A549 (cell line): ENCODE results near the gene RGS13.

ENCODE experiments used
- CEBPB ChIP-seq, 2 experiments: fragments of >200 bp in 1 of 2; sonication (Bioruptor Twin) in 1 of 2; formaldehyde crosslinking in 1 of 2; IDR thresholded peaks; 2 replicates each; pipeline ENCODE4 v1.6.1; 2012 to 2016
- GATA3 ChIP-seq: IDR thresholded peaks from 2 replicates; pipeline ENCODE4 v1.6.1; 2012; ENCODE audit warnings: borderline replicate concordance
- JUN ChIP-seq, 2 experiments: fragments of >200 bp; sonication (Bioruptor Twin); formaldehyde crosslinking; IDR thresholded peaks; 2 replicates in 1 of 2; 3 replicates in 1 of 2; pipeline ENCODE4 v1.6.1; 2016 to 2017
- KDM5A ChIP-seq: fragments of 200-600 bp; sonication (generic); IDR thresholded peaks from 2 replicates; pipeline ENCODE4 v1.6.1; 2016; ENCODE audit warnings: antibody characterized with exemption, mild to moderate bottlenecking
- MAZ ChIP-seq: fragments of 150-350 bp; IDR thresholded peaks from 2 replicates; pipeline ENCODE4 v1.6.1; 2014; ENCODE audit warnings: antibody characterized with exemption, low read depth, low read length, borderline replicate concordance
- MYC ChIP-seq: IDR thresholded peaks from 2 replicates; pipeline ENCODE4 v1.6.1; 2012; ENCODE audit warnings: mild to moderate bottlenecking, inconsistent platforms, low read length, improper control_type of control experiment, borderline replicate concordance
- POLR2AphosphoS2 ChIP-seq: conservative IDR thresholded peaks from 2 replicates; pipeline ENCODE4 v1.6.1; 2012; ENCODE audit warnings: low read length, improper control_type of control experiment, inconsistent platforms
- SMC3 ChIP-seq: fragments of >200 bp; sonication (Bioruptor Twin); formaldehyde crosslinking; IDR thresholded peaks from 3 replicates; pipeline ENCODE4 v1.6.1; 2018; ENCODE audit warnings: inconsistent platforms
- ZC3H11A ChIP-seq: fragments of 450-650 bp; IDR thresholded peaks from 2 replicates; pipeline ENCODE4 v1.6.1; 2014; ENCODE audit warnings: antibody characterized with exemption, mild to moderate bottlenecking
- TF ChIP-seq, protein P1 (sequence below): fragments of >200 bp; sonication (Bioruptor Twin); formaldehyde crosslinking; IDR thresholded peaks from 3 replicates; pipeline ENCODE4 v1.5.1; 2016

DNA sequence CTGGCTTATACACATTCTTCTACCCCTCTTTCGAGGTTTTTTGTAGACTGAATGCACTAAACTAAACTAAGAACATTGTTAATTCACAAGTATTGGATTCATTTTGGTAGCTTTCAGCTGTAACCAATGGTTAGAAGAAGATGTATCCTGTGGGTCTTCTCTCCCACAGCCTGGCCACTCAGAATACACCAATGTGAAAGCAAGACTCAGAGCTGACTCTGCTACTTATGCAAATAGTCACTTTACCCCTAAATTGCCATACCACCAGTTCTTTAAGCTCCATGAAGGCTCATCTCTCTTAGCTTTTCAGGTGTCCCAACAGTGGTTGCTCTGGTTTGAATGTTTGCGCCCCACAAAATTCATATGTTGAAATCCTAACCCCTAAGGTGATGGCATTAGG is 60.1 kb downstream of the RGS13 start:
- TF ChIP-seq, protein P1, sequence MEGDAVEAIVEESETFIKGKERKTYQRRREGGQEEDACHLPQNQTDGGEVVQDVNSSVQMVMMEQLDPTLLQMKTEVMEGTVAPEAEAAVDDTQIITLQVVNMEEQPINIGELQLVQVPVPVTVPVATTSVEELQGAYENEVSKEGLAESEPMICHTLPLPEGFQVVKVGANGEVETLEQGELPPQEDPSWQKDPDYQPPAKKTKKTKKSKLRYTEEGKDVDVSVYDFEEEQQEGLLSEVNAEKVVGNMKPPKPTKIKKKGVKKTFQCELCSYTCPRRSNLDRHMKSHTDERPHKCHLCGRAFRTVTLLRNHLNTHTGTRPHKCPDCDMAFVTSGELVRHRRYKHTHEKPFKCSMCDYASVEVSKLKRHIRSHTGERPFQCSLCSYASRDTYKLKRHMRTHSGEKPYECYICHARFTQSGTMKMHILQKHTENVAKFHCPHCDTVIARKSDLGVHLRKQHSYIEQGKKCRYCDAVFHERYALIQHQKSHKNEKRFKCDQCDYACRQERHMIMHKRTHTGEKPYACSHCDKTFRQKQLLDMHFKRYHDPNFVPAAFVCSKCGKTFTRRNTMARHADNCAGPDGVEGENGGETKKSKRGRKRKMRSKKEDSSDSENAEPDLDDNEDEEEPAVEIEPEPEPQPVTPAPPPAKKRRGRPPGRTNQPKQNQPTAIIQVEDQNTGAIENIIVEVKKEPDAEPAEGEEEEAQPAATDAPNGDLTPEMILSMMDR: no peak
- TF ChIP-seq JUN (IDR thresholded peaks at IDR 0.05): no peak
- no peak for TF ChIP-seq MAZ
- TF ChIP-seq POLR2AphosphoS2: no peak
- no peak for TF ChIP-seq ZC3H11A
- TF ChIP-seq SMC3: no peak
- no peak for TF ChIP-seq CEBPB (IDR thresholded peaks at IDR 0.05)
- TF ChIP-seq GATA3: no peak
- no peak for TF ChIP-seq KDM5A
- TF ChIP-seq MYC: no peak
